Vagina (tissue), 2 donors: Measurements from ENCODE around the gene DENND5B. TPM values are rescaled to one million over a fixed set of nuclear protein-coding genes. Genes with fewer than 3 reads are reported as not detected.

Experiments used
- DNase-seq, 2 donors: peaks; one replicate each; pipeline ENCODE4 v3.0.0-alpha.2; 2017; ENCODE audit errors: extremely low spot score in 2 of 2
- H3K27ac ChIP-seq: fragments of 200-600 bp; sonication (generic); one replicate; pipeline ENCODE4 v1.5.1; 2019
- H3K27me3 ChIP-seq: fragments of 200-600 bp; sonication (generic); one replicate; pipeline ENCODE4 v1.5.1; 2019
- H3K36me3 ChIP-seq, 2 donors: fragments of 200-600 bp; sonication (generic); one replicate each; pipeline ENCODE4 v1.5.1; 2017 to 2019
- H3K4me1 ChIP-seq: fragments of 200-600 bp; sonication (generic); one replicate; pipeline ENCODE4 v1.5.1; 2019
- H3K4me3 ChIP-seq, 2 donors: fragments of 200-600 bp; sonication (generic); 1 replicate in 1 of 2; 2 replicates in 1 of 2; pipeline ENCODE4 v1.5.1; 2016 to 2019
- H3K9me3 ChIP-seq: fragments of 200-600 bp; sonication (generic); one replicate; pipeline ENCODE4 v1.5.1; 2019
- POLR2A ChIP-seq, 2 donors: fragments of 450-650 bp; IDR thresholded peaks; one replicate each; pipeline ENCODE4 v1.6.1; 2017; ENCODE audit warnings: antibody characterized with exemption in 2 of 2, mild to moderate bottlenecking in 2 of 2, moderate library complexity in 2 of 2
- POLR2AphosphoS5 ChIP-seq, 2 donors: sonication (generic); formaldehyde crosslinking; IDR thresholded peaks; one replicate each; pipeline ENCODE4 v1.9.0; 2017; ENCODE audit warnings: antibody characterized with exemption in 2 of 2, mild to moderate bottlenecking in 2 of 2, low read depth in 1 of 2; ENCODE audit not compliant: insufficient read depth in 1 of 2
- intact Hi-C: fragments of 100-400 bp; cut with DNase I; formaldehyde crosslinking; loops from one replicate; pipeline ENCODE4 v1.15.1; 2023
- total RNA-seq: library from RNA; depleted of rRNA; stranded (reverse); fragments of >200 nt; gene quantifications from one replicate; pipeline ENCODE4 v1.2.3, GENCODE V29; 2016
- TF ChIP-seq, protein P1 (sequence below), 3 experiments: fragments of 450-650 bp in 2 of 3; fragments of 200-600 bp in 1 of 3; sonication (generic) in 1 of 3; IDR thresholded peaks; one replicate each; pipeline ENCODE4 v1.5.1; 2017 to 2019; ENCODE audit warnings: antibody characterized with exemption in 3 of 3, mild to moderate bottlenecking in 2 of 3, moderate library complexity in 2 of 3

Gene DENND5B
- total RNA-seq, 1 donor from 2014 or later = 25.3 TPM

- Histone ChIP-seq H3K36me3 (no peaks in the 10 kb centered on the region), H3K9me3 (no peaks in the 10 kb centered on the region), H3K27me3 (no peaks in the 10 kb centered on the region), H3K27ac (no peak overlapping the region), H3K4me3 (no peak overlapping the region), H3K4me1 (peaks cover 41% of the 10 kb centered on the region)
- TF ChIP-seq POLR2AphosphoS5 (IDR thresholded peaks at IDR 0.05; ENCODE audit: insufficient read depth in 1 of 2, low read depth in 1 of 2) (no peak), POLR2A (IDR thresholded peaks at IDR 0.05) (no peak)
- TF ChIP-seq, protein P1, sequence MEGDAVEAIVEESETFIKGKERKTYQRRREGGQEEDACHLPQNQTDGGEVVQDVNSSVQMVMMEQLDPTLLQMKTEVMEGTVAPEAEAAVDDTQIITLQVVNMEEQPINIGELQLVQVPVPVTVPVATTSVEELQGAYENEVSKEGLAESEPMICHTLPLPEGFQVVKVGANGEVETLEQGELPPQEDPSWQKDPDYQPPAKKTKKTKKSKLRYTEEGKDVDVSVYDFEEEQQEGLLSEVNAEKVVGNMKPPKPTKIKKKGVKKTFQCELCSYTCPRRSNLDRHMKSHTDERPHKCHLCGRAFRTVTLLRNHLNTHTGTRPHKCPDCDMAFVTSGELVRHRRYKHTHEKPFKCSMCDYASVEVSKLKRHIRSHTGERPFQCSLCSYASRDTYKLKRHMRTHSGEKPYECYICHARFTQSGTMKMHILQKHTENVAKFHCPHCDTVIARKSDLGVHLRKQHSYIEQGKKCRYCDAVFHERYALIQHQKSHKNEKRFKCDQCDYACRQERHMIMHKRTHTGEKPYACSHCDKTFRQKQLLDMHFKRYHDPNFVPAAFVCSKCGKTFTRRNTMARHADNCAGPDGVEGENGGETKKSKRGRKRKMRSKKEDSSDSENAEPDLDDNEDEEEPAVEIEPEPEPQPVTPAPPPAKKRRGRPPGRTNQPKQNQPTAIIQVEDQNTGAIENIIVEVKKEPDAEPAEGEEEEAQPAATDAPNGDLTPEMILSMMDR (IDR thresholded peaks at IDR 0.05) = no peak
- no peak for DNase-seq
- intact Hi-C loops = loop anchor here (10.0 kb wide), 1 partner anchor 100 kb away; the partner anchor contains the start of gene DENND5B
Observed at GRCh38 chr12:31494455-31494854, 96.5 kb downstream of the DENND5B start.

GRCh38 chr12:31492599-31493196 is 98.2 kb downstream of the DENND5B start:
- Histone ChIP-seq H3K36me3 (no peaks in the 10 kb centered on the region), H3K4me1 (peaks cover 28% of the 10 kb centered on the region), H3K27ac (no peak overlapping the region), H3K9me3 (no peaks in the 10 kb centered on the region), H3K4me3 (no peak overlapping the region), H3K27me3 (no peaks in the 10 kb centered on the region)
- intact Hi-C loops = loop anchor here (10.0 kb wide), 1 partner anchor 102 kb away; the partner anchor contains the start of gene DENND5B
- no peak for DNase-seq
- TF ChIP-seq POLR2AphosphoS5 (IDR thresholded peaks at IDR 0.05; ENCODE audit: insufficient read depth in 1 of 2, low read depth in 1 of 2) = no peak

- H3K36me3 ChIP-seq = no peaks in the 10 kb centered on the region
- intact Hi-C loops = loop anchor here (10.0 kb wide), 1 partner anchor 103 kb away; the partner anchor contains the start of gene DENND5B
- DNase-seq = no peak
- no peaks in the 10 kb centered on the region for H3K9me3 ChIP-seq
- TF ChIP-seq POLR2AphosphoS5 (IDR thresholded peaks at IDR 0.05; ENCODE audit: insufficient read depth in 1 of 2, low read depth in 1 of 2) = no peak
- no peak overlapping the region for H3K4me3 ChIP-seq
- peaks cover 23% of the 10 kb centered on the region for H3K4me1 ChIP-seq
- no peak overlapping the region for H3K27ac ChIP-seq
- no peaks in the 10 kb centered on the region for H3K27me3 ChIP-seq
Observed at GRCh38 chr12:31491841-31492598, 98.9 kb downstream of the DENND5B start.

- Histone ChIP-seq H3K4me1 (peaks cover 16% of the 10 kb centered on the region), H3K4me3 (no peak overlapping the region), H3K9me3 (no peaks in the 10 kb centered on the region), H3K36me3 (no peaks in the 10 kb centered on the region), H3K27ac (no peak overlapping the region), H3K27me3 (no peaks in the 10 kb centered on the region)
- TF ChIP-seq, protein P1 (IDR thresholded peaks at IDR 0.05) = no peak
- no peak for TF ChIP-seq POLR2A (IDR thresholded peaks at IDR 0.05)
- no peak for TF ChIP-seq POLR2AphosphoS5 (IDR thresholded peaks at IDR 0.05; ENCODE audit: insufficient read depth in 1 of 2, low read depth in 1 of 2)
- DNase-seq = no peak
- intact Hi-C loops = loop anchor here (10.0 kb wide), 1 partner anchor 103 kb away; the partner anchor contains the start of gene DENND5B
Observed at GRCh38 chr12:31491241-31491794, 99.6 kb downstream of the DENND5B start.

GRCh38 chr12:31488737-31489338 is 102.1 kb downstream of the DENND5B start:
- H3K27ac ChIP-seq = no peak overlapping the region
- H3K9me3 ChIP-seq = no peaks in the 10 kb centered on the region
- no peak overlapping the region for H3K4me3 ChIP-seq
- no peak for DNase-seq
- intact Hi-C loops = no loop called here
- H3K36me3 ChIP-seq = no peaks in the 10 kb centered on the region
- no peaks in the 10 kb centered on the region for H3K27me3 ChIP-seq
- TF ChIP-seq, protein P1 (IDR thresholded peaks at IDR 0.05) = no peak
- TF ChIP-seq POLR2A (IDR thresholded peaks at IDR 0.05) (no peak), POLR2AphosphoS5 (IDR thresholded peaks at IDR 0.05; ENCODE audit: insufficient read depth in 1 of 2, low read depth in 1 of 2) (no peak)
- peaks cover 14% of the 10 kb centered on the region for H3K4me1 ChIP-seq
